Measurements from ENCODE around the gene ARHGAP28. TPM values are rescaled to one million over a fixed set of nuclear protein-coding genes. Genes with fewer than 3 reads are reported as not detected.

The ARHGAP28 gene
- total and polyA plus RNA-seq, 7 donors: 0.65 to 8.8 (median 3.0) TPM

DNA sequence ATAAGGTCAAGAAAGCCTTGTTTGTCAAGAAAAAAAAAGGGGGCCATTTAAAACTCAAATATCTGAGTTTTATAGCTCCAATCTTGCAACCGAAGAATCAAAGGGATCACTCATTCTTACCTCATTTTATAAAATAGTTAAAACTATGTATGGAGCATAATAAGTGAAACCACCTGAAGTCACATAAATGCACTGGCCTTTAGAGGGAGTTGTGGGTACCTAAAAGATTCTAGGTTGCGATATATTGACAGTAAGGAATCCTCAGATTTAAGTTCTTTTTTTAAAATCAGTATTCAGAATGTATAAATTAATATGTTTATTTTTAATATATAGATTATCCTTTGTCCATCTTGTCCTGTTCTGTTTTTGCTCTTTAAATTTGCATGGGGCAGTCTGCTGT, 3.4 kb downstream of the ARHGAP28 start:
- DNase-seq (no peak), ATAC-seq (no peak)
- Histone ChIP-seq H3K4me3 (no peak overlapping the region), H3K4me1 (peaks cover 38% of the 10 kb centered on the region), H3K9me3 (no peaks in the 10 kb centered on the region), H3K27me3 (ENCODE audit: insufficient read depth in 3 of 3, low read length in 2 of 3) (no peaks in the 10 kb centered on the region), H3K27ac (peak overlapping the region; percentile 90), H3K36me3 (ENCODE audit: insufficient read depth in 1 of 2, low read depth in 1 of 2) (no peaks in the 10 kb centered on the region)
- intact Hi-C loops (cut with DNase I): loop anchor here in 1 of 2 donors (5.0 kb wide), 1 partner anchor 154 kb away; no protein-coding TSS in a partner anchor
- 94% methylated on average over 2 of the region's 2 CpGs for WGBS, 3 donors
- TF ChIP-seq, protein P1, sequence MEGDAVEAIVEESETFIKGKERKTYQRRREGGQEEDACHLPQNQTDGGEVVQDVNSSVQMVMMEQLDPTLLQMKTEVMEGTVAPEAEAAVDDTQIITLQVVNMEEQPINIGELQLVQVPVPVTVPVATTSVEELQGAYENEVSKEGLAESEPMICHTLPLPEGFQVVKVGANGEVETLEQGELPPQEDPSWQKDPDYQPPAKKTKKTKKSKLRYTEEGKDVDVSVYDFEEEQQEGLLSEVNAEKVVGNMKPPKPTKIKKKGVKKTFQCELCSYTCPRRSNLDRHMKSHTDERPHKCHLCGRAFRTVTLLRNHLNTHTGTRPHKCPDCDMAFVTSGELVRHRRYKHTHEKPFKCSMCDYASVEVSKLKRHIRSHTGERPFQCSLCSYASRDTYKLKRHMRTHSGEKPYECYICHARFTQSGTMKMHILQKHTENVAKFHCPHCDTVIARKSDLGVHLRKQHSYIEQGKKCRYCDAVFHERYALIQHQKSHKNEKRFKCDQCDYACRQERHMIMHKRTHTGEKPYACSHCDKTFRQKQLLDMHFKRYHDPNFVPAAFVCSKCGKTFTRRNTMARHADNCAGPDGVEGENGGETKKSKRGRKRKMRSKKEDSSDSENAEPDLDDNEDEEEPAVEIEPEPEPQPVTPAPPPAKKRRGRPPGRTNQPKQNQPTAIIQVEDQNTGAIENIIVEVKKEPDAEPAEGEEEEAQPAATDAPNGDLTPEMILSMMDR (IDR thresholded peaks at IDR 0.05): no peak

DNA sequence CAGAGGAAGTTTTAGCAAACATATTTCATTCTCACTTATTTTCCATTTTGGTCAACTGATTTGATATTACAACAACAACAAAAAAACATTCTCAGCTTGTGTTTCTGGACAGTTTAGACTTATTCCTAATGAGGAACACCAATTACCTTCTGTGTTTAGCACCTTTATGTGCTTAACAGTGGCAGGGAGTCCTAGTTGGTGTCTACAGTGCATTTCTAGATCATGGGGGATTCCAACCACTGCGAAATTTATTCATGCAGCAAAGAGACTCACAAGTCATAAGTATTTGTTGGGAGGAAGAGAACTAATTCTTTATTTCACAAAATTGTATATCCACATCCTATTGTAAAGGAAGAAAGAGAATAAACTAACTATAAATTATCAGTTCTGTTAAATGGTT, 4.2 kb downstream of the ARHGAP28 start:
- DNase-seq (no peak), ATAC-seq (no peak)
- H3K4me3 ChIP-seq: no peak overlapping the region
- WGBS, 3 donors: 79 to 94% (median 83%) methylated on average over 1 of the region's 1 CpG
- H3K36me3 ChIP-seq (ENCODE audit: insufficient read depth in 1 of 2, low read depth in 1 of 2): no peaks in the 10 kb centered on the region
- peak overlapping the region; percentile 90 for H3K27ac ChIP-seq
- intact Hi-C loops (cut with DNase I): loop anchor here in 1 of 2 donors (5.0 kb wide), 1 partner anchor 154 kb away; no protein-coding TSS in a partner anchor
- H3K27me3 ChIP-seq (ENCODE audit: insufficient read depth in 3 of 3, low read length in 2 of 3): no peaks in the 10 kb centered on the region
- H3K4me1 ChIP-seq: peaks cover 39% of the 10 kb centered on the region
- H3K9me3 ChIP-seq: no peaks in the 10 kb centered on the region
- TF ChIP-seq, protein P1 (IDR thresholded peaks at IDR 0.05): no peak

DNA sequence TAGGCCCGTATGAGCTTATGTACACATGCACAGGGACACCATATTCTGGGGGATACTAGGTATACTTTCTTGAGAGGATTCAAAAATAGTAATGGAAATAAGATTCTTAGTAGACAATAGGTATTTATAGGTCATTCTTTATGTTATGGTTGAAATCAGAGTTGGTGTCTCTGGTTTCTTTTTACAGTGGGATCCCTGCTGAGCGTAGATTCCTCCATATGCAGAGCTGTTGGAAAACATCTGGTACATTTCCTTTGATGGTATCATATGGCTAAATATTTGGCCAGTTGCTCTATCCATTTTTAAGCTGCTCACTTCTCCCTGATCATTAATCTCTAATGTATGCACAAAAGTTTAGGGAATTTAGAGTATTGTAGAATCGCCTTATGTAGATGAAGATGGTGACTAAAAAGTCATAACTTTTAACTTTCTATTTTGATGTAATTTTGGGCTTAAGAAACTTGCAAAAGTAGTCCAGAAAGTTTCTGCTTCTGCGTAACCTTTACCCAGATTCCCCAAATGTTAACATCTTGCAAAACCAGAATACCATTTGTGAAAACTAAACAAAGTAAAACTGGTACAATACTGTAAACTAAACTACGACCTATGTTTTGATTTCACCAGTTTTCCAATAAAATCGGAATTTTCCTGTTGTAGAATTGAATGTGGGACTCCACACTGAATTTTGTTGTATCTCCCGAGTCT, 5.4 kb downstream of the ARHGAP28 start:
- DNase-seq: no peak
- peaks cover 39% of the 10 kb centered on the region for H3K4me1 ChIP-seq
- H3K36me3 ChIP-seq (ENCODE audit: insufficient read depth in 1 of 2, low read depth in 1 of 2): no peaks in the 10 kb centered on the region
- TF ChIP-seq, protein P1 (IDR thresholded peaks at IDR 0.05): no peak
- no peaks in the 10 kb centered on the region for H3K27me3 ChIP-seq (ENCODE audit: insufficient read depth in 3 of 3, low read length in 2 of 3)
- intact Hi-C loops (cut with DNase I): loop anchor here in 1 of 2 donors (5.0 kb wide), 1 partner anchor 152 kb away; no protein-coding TSS in a partner anchor
- peak overlapping the region; percentile 90 for H3K27ac ChIP-seq
- no peaks in the 10 kb centered on the region for H3K9me3 ChIP-seq
- 82 to 90% (median 82%) methylated on average over 7 of the region's 7 CpGs for WGBS, 3 donors
- no peak overlapping the region for H3K4me3 ChIP-seq
- ATAC-seq: no peak

DNA sequence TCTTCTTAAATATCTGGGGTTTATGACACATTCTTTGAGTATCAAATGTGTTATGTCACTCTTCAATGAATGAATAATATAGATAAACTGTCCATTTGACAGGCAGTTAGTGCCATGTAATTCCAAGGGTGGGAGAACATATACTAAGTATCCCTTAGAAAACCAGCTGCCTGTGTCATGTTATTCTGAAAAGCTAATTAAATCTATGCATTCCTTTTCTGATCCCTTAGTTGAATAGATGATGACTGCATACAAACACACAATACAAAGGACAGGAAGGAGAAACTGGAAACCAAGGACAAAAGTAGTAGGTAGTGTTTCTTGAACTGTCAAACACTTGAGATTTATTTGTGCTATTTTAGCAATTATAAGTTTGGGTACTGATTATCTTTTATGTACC, 8.3 kb downstream of the ARHGAP28 start:
- no peak for DNase-seq
- Histone ChIP-seq H3K4me3 (no peak overlapping the region), H3K27ac (no peak overlapping the region), H3K36me3 (ENCODE audit: insufficient read depth in 1 of 2, low read depth in 1 of 2) (no peaks in the 10 kb centered on the region), H3K4me1 (peaks cover 54% of the 10 kb centered on the region), H3K27me3 (ENCODE audit: insufficient read depth in 3 of 3, low read length in 2 of 3) (no peaks in the 10 kb centered on the region), H3K9me3 (no peaks in the 10 kb centered on the region)
- no peak for ATAC-seq
- TF ChIP-seq, protein P1 (IDR thresholded peaks at IDR 0.05): no peak
- intact Hi-C loops (cut with DNase I): no loop called here

DNA sequence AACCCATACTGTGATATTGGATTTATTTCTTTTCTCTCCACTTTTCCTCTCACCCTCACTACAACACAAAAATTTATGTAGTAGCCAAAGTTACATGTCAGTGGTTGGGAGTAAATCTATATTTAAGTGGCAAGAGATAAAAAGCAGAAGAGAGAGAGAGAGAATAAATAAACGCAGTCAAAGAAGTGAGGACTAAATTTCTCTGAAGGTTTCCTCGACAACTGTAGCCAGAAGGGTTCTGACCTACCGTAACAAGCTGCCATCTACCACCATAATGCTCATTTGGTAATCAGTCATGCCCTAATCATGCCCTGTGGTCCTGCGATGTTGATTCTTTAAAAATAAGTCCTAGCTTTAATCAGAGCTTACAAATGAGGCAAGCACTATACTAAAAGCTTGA, 9.1 kb downstream of the ARHGAP28 start:
- intact Hi-C loops (cut with DNase I): no loop called here
- ATAC-seq: no peak

More for the DNA sequence above, 9.1 kb downstream of the ARHGAP28 start:
- H3K4me3 ChIP-seq: no peak overlapping the region
- no peak for DNase-seq
- peak overlapping the region; percentile 5 for H3K27ac ChIP-seq
- H3K27me3 ChIP-seq (ENCODE audit: insufficient read depth in 3 of 3, low read length in 2 of 3): no peaks in the 10 kb centered on the region
- H3K4me1 ChIP-seq: peaks cover 49% of the 10 kb centered on the region
- WGBS, 3 donors: 37 to 73% (median 46%) methylated on average over 4 of the region's 4 CpGs
- H3K36me3 ChIP-seq (ENCODE audit: insufficient read depth in 1 of 2, low read depth in 1 of 2): no peaks in the 10 kb centered on the region
- no peaks in the 10 kb centered on the region for H3K9me3 ChIP-seq
- TF ChIP-seq, protein P1 (IDR thresholded peaks at IDR 0.05): no peak

Data from psoas muscle (tissue), 8 donors.